GM19239 (cell line): ENCODE results near the gene C1orf21.

Source experiments
- DNase-seq: peaks from one replicate; pipeline ENCODE4 v3.0.0; 2011; ENCODE audit warnings: low spot score; ENCODE audit not compliant: insufficient read length
- FAIRE-seq: peaks from 2 replicates; lab custom pipeline; 2011; peaks lifted over from hg19 to GRCh38; lab: Jason Lieb, UNC

C1orf21 gene

GRCh38 chr1:184408580-184408979 is 21.8 kb downstream of the C1orf21 start:
- FAIRE-seq (no peak), DNase-seq (no peak)

DNA sequence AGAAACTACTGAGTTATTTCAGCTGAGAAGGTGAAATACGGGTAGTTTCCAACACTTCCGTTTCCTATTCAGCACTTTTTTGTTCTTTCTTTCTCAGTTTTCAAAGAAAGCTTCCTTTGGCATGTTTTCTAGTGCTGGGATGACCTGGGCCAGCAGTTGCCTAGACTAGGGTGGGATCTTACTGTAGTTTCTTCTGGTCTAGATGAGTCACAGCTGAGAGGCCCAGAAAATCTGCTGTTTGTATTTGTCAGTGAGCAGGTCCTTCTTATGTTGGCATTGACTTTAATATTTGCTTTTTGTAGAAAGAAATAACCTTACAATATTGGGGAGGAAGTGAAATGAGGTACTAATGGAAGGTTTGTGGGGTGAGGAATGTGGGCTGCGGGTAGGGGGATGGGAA is 22.2 kb downstream of the C1orf21 start:
- FAIRE-seq, result no peak
- DNase-seq, result no peak

- no peak for FAIRE-seq
- DNase-seq, result no peak
Observed at GRCh38 chr1:184412472-184412871, 25.6 kb downstream of the C1orf21 start.

GRCh38 chr1:184416481-184416880 is 29.7 kb downstream of the C1orf21 start:
- no peak for FAIRE-seq
- no peak for DNase-seq

DNA sequence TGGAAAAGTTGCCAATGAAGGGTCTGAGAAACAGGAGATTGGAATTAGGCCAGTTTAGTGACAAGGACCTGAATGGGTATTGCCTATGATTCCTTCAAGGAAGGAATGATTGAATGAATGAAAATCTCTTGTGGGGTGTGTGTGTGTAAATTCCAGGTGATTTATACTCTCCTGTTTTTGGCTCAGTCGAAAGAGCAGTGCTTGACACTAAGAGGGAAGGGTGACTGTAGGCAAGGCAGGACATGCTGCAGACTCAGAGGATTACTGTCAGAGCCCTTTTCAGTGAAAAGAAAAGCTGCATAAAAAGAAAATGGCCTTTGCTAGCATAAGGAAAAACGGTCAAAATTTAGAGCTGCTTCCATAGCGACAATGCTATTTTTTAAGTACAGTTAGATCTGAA is 30.1 kb downstream of the C1orf21 start:
- FAIRE-seq (no peak), DNase-seq (no peak)

- FAIRE-seq (no peak), DNase-seq (no peak)
Observed at GRCh38 chr1:184417916-184418315, 31.1 kb downstream of the C1orf21 start.

GRCh38 chr1:184418652-184419349 is 32.0 kb downstream of the C1orf21 start:
- FAIRE-seq (no peak), DNase-seq (no peak)

DNA sequence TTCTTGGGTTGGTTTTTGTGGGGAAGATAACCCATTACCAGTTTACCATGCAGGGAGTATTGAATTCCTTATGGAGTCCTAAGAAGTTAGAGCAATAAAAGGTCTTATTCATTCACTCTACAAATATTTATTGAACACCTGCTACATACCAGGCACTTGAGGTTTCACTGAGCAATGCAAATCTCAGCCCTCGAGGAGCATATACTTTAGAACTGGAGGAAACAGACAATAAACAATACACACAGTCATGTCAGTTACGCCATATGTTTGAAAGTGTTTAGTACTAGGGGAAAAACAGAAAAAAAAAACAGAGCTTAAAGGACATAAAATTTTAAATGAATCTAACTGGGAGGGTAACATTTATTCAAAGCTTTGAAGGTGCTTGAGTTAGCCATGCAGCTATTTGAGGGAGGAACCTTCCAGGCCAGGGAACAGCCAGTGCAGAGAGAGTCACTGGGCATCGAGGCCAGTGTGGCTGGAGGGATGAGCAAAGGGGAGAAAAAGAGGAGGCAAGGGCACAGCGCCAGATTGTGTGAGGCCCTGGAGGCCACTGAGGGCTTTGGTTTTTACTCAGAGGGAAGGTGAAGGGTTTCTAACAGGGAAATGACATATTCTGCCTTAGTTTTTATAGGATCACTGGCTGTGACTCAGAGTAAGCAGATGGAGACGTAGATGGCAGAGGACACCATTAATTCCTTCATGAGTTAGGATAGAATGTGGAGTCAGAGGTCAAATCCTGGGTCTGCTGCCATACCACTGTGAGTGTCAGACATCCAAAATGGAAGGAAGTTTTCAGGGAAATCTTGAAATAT is 32.7 kb downstream of the C1orf21 start:
- no peak for DNase-seq
- FAIRE-seq, result no peak

- FAIRE-seq (no peak), DNase-seq (no peak)
Observed at GRCh38 chr1:184422490-184423233, 35.8 kb downstream of the C1orf21 start.

- no peak for FAIRE-seq
- DNase-seq, result no peak
Observed at GRCh38 chr1:184423649-184424048, 36.8 kb downstream of the C1orf21 start.

DNA sequence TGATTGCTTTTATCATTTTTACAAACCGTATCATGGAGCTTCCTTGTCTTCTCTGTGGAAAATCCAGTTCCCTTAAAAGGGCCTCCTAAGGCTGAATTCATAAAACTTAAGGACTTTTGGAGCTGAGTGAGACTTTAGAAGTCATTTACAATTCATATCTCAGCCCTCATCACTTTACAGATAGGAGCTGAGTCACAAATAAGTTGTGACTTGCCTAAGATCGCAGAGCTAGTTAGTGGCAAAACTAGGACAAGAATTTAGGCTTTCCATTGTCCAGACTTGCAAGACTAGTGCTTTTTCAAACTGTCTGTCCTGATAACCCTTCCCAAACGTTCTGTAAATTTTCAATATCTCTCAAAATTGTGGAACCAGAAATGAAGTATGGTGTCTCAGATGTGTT is 37.3 kb downstream of the C1orf21 start:
- DNase-seq (no peak), FAIRE-seq (no peak)

DNA sequence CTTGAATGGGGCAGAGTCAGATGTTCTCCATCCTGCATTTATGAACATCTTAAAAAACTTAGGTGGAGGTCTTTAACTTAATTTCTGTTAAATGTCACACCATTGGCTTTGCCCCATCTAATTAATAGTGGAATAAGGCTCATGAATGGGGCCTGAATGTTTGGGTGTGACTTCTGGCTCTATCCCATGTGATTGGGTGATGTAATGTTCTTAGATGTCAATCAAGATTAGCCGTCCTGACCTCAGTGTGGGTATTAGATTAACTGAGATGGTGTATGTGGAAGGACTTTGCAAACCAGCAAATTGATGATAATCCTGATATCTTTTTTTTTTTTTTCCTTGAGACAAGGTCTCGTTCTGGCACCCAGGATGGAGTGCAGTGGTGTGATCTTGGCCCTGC is 38.1 kb downstream of the C1orf21 start:
- no peak for FAIRE-seq

GRCh38 chr1:184425449-184426277 is 38.8 kb downstream of the C1orf21 start:
- DNase-seq (no peak), FAIRE-seq (no peak)

More for the DNA sequence above, 38.1 kb downstream of the C1orf21 start:
- no peak for DNase-seq

DNA sequence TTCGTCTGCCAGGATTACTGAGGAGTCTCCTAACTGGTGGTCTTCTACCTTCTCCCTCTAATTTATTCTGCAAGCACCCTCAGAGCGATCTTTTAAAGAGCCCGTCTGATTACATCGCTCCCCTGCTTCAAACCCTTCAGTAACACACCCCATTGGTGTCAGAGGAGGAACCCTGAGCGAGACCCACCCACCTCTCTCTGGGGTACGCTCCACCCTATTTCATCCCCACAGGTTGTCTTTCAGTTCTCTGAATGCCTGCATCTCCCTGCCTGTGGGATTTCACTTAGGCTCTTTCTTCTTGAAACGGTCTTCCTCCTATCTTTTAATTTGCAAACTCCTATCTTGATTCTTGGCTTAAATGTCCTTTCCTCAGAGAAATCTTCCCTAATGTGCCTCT is 39.4 kb downstream of the C1orf21 start:
- FAIRE-seq (no peak), DNase-seq (no peak)

- DNase-seq, result no peak
- no peak for FAIRE-seq
Observed at GRCh38 chr1:184427722-184428121, 40.9 kb downstream of the C1orf21 start.

DNA sequence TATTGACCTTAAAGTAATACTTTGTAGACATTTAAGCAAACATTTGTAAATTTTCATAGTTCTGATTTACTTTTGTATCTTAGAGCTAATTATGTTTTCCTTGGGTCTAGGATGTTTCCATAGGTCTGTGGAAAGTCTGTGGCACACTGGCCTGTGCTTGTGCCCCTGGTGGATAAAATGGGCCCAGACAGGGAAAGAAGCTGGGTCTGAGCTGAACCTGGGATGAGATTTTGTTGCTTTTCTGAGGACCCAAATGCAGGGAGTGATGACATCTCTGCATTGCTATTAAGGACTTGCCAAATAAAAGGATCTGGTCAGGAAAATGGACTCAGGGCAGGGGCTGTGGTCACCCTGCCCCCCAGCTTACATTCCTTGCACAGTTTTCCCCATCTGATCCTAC is 41.8 kb downstream of the C1orf21 start:
- DNase-seq (no peak), FAIRE-seq (no peak)

DNA sequence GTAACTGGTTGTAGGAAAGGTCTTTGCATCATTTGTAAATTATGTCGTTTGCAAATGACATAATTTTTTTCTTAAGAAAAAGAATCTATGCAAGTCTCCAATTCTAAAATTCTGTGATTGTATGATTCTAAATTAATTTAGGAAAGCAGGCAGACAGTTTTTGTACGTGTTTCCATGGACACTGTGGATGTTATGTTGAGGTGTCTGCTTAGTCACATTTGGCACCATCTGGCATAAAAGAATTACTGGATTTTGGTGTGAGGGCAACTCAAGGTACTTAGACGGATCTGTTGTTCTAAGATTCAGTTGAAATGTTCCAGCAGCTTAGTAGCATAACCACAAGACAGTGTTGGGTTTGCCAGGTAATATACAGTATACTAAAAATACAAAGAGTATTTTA is 42.5 kb downstream of the C1orf21 start:
- DNase-seq, result no peak

DNA sequence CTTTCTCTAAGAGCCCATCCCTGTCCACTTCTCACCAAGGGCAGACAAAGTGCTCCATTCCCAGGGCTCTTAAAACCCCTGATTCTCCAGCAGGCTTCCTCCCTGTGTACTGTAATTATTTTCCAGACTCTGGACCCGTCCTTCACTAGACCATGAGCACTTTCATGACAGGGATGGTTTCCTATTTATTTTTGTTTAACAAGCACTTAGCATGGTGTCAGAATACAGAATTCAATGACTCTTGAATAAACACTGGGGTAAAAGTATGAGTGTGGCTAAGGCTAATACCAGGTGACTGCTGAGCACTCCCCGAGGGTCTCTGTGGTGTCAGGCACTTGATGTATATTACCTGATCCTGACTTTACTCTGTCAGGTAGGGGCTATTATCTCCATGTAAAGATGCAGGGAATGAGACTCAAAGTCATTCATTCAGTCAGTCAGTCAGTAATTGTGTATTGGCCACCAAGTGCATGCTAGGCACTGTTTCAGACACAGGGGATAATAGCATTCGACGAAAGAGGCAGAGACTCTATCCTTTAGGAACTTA is 47.2 kb downstream of the C1orf21 start:
- FAIRE-seq, result no peak
- DNase-seq, result no peak

More for the DNA sequence above, 42.5 kb downstream of the C1orf21 start:
- no peak for FAIRE-seq

DNA sequence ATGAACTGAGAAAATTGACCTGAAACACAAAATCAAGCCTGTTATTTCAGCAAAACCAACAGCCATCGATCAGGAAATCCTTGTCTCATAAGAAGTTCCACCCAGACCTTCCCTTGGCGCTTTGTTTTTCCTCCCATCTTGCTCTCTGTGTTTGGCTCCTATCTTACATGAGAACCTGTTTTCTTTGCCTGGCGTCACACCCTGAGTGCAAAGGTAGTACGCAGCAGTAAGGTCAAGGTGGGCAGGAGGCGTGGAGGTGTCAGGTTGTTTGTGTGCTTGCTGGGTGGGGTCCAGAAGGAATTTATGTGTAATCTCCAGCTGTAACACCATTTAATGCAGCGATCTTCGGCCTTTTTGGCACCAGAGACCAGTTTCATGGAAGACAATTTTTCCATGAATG is 50.5 kb downstream of the C1orf21 start:
- DNase-seq, result no peak
- FAIRE-seq, result no peak

GRCh38 chr1:184438363-184438762 is 51.5 kb downstream of the C1orf21 start:
- no peak for DNase-seq
- no peak for FAIRE-seq
